ENCODE results near the gene CASZ1. TPM values are rescaled to one million over a fixed set of nuclear protein-coding genes. Genes with fewer than 3 reads are reported as not detected.

CASZ1 gene
- total and polyA plus RNA-seq, 4 experiments from 2014 or later, result 0.13 to 8.8 (median 4.7) TPM

- intact Hi-C loops (cut with micrococcal nuclease), result no loop called here
- peaks cover 18 to 21% of the 10 kb centered on the region in 2 donors for H3K27me3 Mint-ChIP-seq
- CTCF ChIA-PET (ENCODE audit: partially characterized antibody), result no interaction called here
Observed at GRCh38 chr1:10782491-10783244, 13.8 kb downstream of the CASZ1 start.

GRCh38 chr1:10781137-10781536 is 15.3 kb downstream of the CASZ1 start:
- H3K4me1 Mint-ChIP-seq, result no peaks in the 10 kb centered on the region
- intact Hi-C loops (cut with micrococcal nuclease), result no loop called here
- Histone ChIP-seq H3K4me1 (ENCODE audit: insufficient read depth, low read length) (no peaks in the 10 kb centered on the region), H3K4me3 (ENCODE audit: low read length in 2 of 2) (no peak overlapping the region), H3K27me3 (ENCODE audit: insufficient read depth, low read length) (no peaks in the 10 kb centered on the region), H3K36me3 (ENCODE audit: insufficient read depth, low read length) (no peaks in the 10 kb centered on the region), H3K27ac (ENCODE audit: low read depth, low read length) (no peak overlapping the region), H3K9me3 (ENCODE audit: control insufficient read depth in 1 of 2, low read length in 2 of 2) (no peaks in the 10 kb centered on the region)
- DNase-seq, result no peak
- peaks cover 8 to 11% of the 10 kb centered on the region in 2 donors for H3K27me3 Mint-ChIP-seq
- H3K27ac Mint-ChIP-seq, result no peak overlapping the region
- H3K36me3 Mint-ChIP-seq, result no peaks in the 10 kb centered on the region
- POLR2A ChIA-PET (ENCODE audit: partially characterized antibody), result no interaction called here
- H3K4me3 Mint-ChIP-seq, result no peak overlapping the region
- H3K9me3 Mint-ChIP-seq, result no peaks in the 10 kb centered on the region
- CTCF ChIA-PET (ENCODE audit: partially characterized antibody), result interaction anchor here (1.2 kb wide), 1 partner anchor 286 kb away, joined by 3 read pairs; no protein-coding TSS in a partner anchor

More at GRCh38 chr1:10782491-10783244, 13.8 kb downstream of the CASZ1 start:
- Mint-ChIP-seq H3K36me3 (no peaks in the 10 kb centered on the region), H3K9me3 (no peaks in the 10 kb centered on the region), H3K27ac (no peak overlapping the region), H3K4me1 (no peaks in the 10 kb centered on the region), H3K4me3 (no peak overlapping the region)
- Histone ChIP-seq H3K27ac (ENCODE audit: low read depth, low read length) (no peak overlapping the region), H3K4me3 (ENCODE audit: low read length in 2 of 2) (no peak overlapping the region), H3K4me1 (ENCODE audit: insufficient read depth, low read length) (no peaks in the 10 kb centered on the region), H3K36me3 (ENCODE audit: insufficient read depth, low read length) (no peaks in the 10 kb centered on the region), H3K9me3 (ENCODE audit: control insufficient read depth in 1 of 2, low read length in 2 of 2) (no peaks in the 10 kb centered on the region), H3K27me3 (ENCODE audit: insufficient read depth, low read length) (no peaks in the 10 kb centered on the region)
- POLR2A ChIA-PET (ENCODE audit: partially characterized antibody), result no interaction called here
- no peak for DNase-seq

GRCh38 chr1:10779841-10780240 is 16.6 kb downstream of the CASZ1 start:
- intact Hi-C loops (cut with micrococcal nuclease), result no loop called here
- H3K4me3 ChIP-seq (ENCODE audit: low read length in 2 of 2), result no peak overlapping the region
- no peaks in the 10 kb centered on the region for H3K4me1 ChIP-seq (ENCODE audit: insufficient read depth, low read length)
- no peak overlapping the region for H3K27ac ChIP-seq (ENCODE audit: low read depth, low read length)
- DNase-seq, result no peak
- no peak overlapping the region for H3K4me3 Mint-ChIP-seq
- no peaks in the 10 kb centered on the region for H3K36me3 Mint-ChIP-seq
- CTCF ChIA-PET (ENCODE audit: partially characterized antibody), result no interaction called here
- no peaks in the 10 kb centered on the region for H3K27me3 ChIP-seq (ENCODE audit: insufficient read depth, low read length)
- H3K27me3 Mint-ChIP-seq, result peaks cover 3 to 10% of the 10 kb centered on the region in 2 donors
- H3K9me3 ChIP-seq (ENCODE audit: control insufficient read depth in 1 of 2, low read length in 2 of 2), result no peaks in the 10 kb centered on the region
- H3K36me3 ChIP-seq (ENCODE audit: insufficient read depth, low read length), result no peaks in the 10 kb centered on the region
- no peak overlapping the region for H3K27ac Mint-ChIP-seq
- no peaks in the 10 kb centered on the region for H3K4me1 Mint-ChIP-seq
- POLR2A ChIA-PET (ENCODE audit: partially characterized antibody), result no interaction called here
- no peaks in the 10 kb centered on the region for H3K9me3 Mint-ChIP-seq

- no peaks in the 10 kb centered on the region for H3K36me3 ChIP-seq (ENCODE audit: insufficient read depth, low read length)
- no peaks in the 10 kb centered on the region for H3K9me3 ChIP-seq (ENCODE audit: control insufficient read depth in 1 of 2, low read length in 2 of 2)
- DNase-seq, result no peak
- H3K4me1 ChIP-seq (ENCODE audit: insufficient read depth, low read length), result no peaks in the 10 kb centered on the region
- H3K27me3 ChIP-seq (ENCODE audit: insufficient read depth, low read length), result no peaks in the 10 kb centered on the region
- no peak overlapping the region for H3K4me3 ChIP-seq (ENCODE audit: low read length in 2 of 2)
- Mint-ChIP-seq H3K36me3 (no peaks in the 10 kb centered on the region), H3K4me3 (no peak overlapping the region), H3K4me1 (no peaks in the 10 kb centered on the region), H3K27me3 (peaks cover 2 to 7% of the 10 kb centered on the region in 2 donors), H3K27ac (no peak overlapping the region), H3K9me3 (no peaks in the 10 kb centered on the region)
- intact Hi-C loops (cut with micrococcal nuclease), result no loop called here
- no peak overlapping the region for H3K27ac ChIP-seq (ENCODE audit: low read depth, low read length)
- POLR2A ChIA-PET (ENCODE audit: partially characterized antibody), result no interaction called here
- CTCF ChIA-PET (ENCODE audit: partially characterized antibody), result interaction anchor here (0.6 kb wide), 1 partner anchor 284 kb away, joined by 3 read pairs; no protein-coding TSS in a partner anchor
Observed at GRCh38 chr1:10779201-10779600, 17.2 kb downstream of the CASZ1 start.

GRCh38 chr1:10778640-10779039 is 17.8 kb downstream of the CASZ1 start:
- H3K27ac Mint-ChIP-seq, result no peak overlapping the region
- intact Hi-C loops (cut with micrococcal nuclease), result no loop called here
- H3K9me3 ChIP-seq (ENCODE audit: control insufficient read depth in 1 of 2, low read length in 2 of 2), result no peaks in the 10 kb centered on the region
- peaks cover 0 to 2% of the 10 kb centered on the region in 2 donors for H3K27me3 Mint-ChIP-seq
- no peaks in the 10 kb centered on the region for H3K9me3 Mint-ChIP-seq
- H3K4me1 Mint-ChIP-seq, result no peaks in the 10 kb centered on the region
- ChIA-PET POLR2A (ENCODE audit: partially characterized antibody) (no interaction called here), CTCF (ENCODE audit: partially characterized antibody) (interaction anchor here (0.6 kb wide), 1 partner anchor 283 kb away, joined by 3 read pairs; no protein-coding TSS in a partner anchor)
- H3K27me3 ChIP-seq (ENCODE audit: insufficient read depth, low read length), result no peaks in the 10 kb centered on the region
- H3K36me3 Mint-ChIP-seq, result no peaks in the 10 kb centered on the region
- no peak overlapping the region for H3K27ac ChIP-seq (ENCODE audit: low read depth, low read length)
- no peaks in the 10 kb centered on the region for H3K4me1 ChIP-seq (ENCODE audit: insufficient read depth, low read length)
- DNase-seq, result no peak
- no peaks in the 10 kb centered on the region for H3K36me3 ChIP-seq (ENCODE audit: insufficient read depth, low read length)
- no peak overlapping the region for H3K4me3 Mint-ChIP-seq
- H3K4me3 ChIP-seq (ENCODE audit: low read length in 2 of 2), result no peak overlapping the region

- DNase-seq, result no peak
- POLR2A ChIA-PET (ENCODE audit: partially characterized antibody), result no interaction called here
- no peaks in the 10 kb centered on the region for H3K36me3 Mint-ChIP-seq
- Histone ChIP-seq H3K4me3 (ENCODE audit: low read length in 2 of 2) (no peak overlapping the region), H3K27ac (ENCODE audit: low read depth, low read length) (no peak overlapping the region), H3K36me3 (ENCODE audit: insufficient read depth, low read length) (no peaks in the 10 kb centered on the region), H3K9me3 (ENCODE audit: control insufficient read depth in 1 of 2, low read length in 2 of 2) (no peaks in the 10 kb centered on the region), H3K4me1 (ENCODE audit: insufficient read depth, low read length) (no peaks in the 10 kb centered on the region), H3K27me3 (ENCODE audit: insufficient read depth, low read length) (no peaks in the 10 kb centered on the region)
- H3K27ac Mint-ChIP-seq, result no peak overlapping the region
- no peak overlapping the region for H3K4me3 Mint-ChIP-seq
- H3K27me3 Mint-ChIP-seq, result no peaks in the 10 kb centered on the region
- H3K4me1 Mint-ChIP-seq, result no peaks in the 10 kb centered on the region
- no peaks in the 10 kb centered on the region for H3K9me3 Mint-ChIP-seq
- intact Hi-C loops (cut with micrococcal nuclease), result no loop called here
- CTCF ChIA-PET (ENCODE audit: partially characterized antibody), result no interaction called here
Observed at GRCh38 chr1:10777749-10778574, 18.5 kb downstream of the CASZ1 start.

GRCh38 chr1:10776190-10776905 is 20.1 kb downstream of the CASZ1 start:
- Mint-ChIP-seq H3K4me1 (no peaks in the 10 kb centered on the region), H3K27ac (no peak overlapping the region), H3K4me3 (no peak overlapping the region), H3K27me3 (peaks cover 0 to 2% of the 10 kb centered on the region in 2 donors), H3K9me3 (no peaks in the 10 kb centered on the region), H3K36me3 (no peaks in the 10 kb centered on the region)
- no peaks in the 10 kb centered on the region for H3K27me3 ChIP-seq (ENCODE audit: insufficient read depth, low read length)
- CTCF ChIA-PET (ENCODE audit: partially characterized antibody), result no interaction called here
- DNase-seq, result no peak
- no peak overlapping the region for H3K27ac ChIP-seq (ENCODE audit: low read depth, low read length)
- H3K36me3 ChIP-seq (ENCODE audit: insufficient read depth, low read length), result no peaks in the 10 kb centered on the region
- POLR2A ChIA-PET (ENCODE audit: partially characterized antibody), result interaction anchor here (0.7 kb wide), 1 partner anchor 180 kb away, joined by 3 read pairs; no protein-coding TSS in a partner anchor
- no peaks in the 10 kb centered on the region for H3K9me3 ChIP-seq (ENCODE audit: control insufficient read depth in 1 of 2, low read length in 2 of 2)
- H3K4me1 ChIP-seq (ENCODE audit: insufficient read depth, low read length), result no peaks in the 10 kb centered on the region
- no peak overlapping the region for H3K4me3 ChIP-seq (ENCODE audit: low read length in 2 of 2)
- intact Hi-C loops (cut with micrococcal nuclease), result no loop called here
